Mucosa of descending colon (tissue), 3 donors: ENCODE results near the gene UBE3C. TPM values are rescaled to one million over a fixed set of nuclear protein-coding genes. Genes with fewer than 3 reads are reported as not detected.

Experiments
- ATAC-seq: fragments of 200-7000 bp; cut with Tn5 transposase; one replicate; pipeline ENCODE4 v1.9.1; 2020; ENCODE audit warnings: mild to moderate bottlenecking, moderate library complexity
- DNase-seq, 3 donors: peaks; one replicate each; pipeline ENCODE4 v3.0.0-alpha.2; 2020
- H3K36me3 ChIP-seq: fragments of 200-600 bp; one replicate; pipeline ENCODE4 v1.8.0; 2021; ENCODE audit warnings: low read depth, mild to moderate bottlenecking
- H3K4me1 ChIP-seq: fragments of 200-600 bp; one replicate; pipeline ENCODE4 v1.8.0; 2021; ENCODE audit warnings: low read depth, mild to moderate bottlenecking
- H3K4me3 ChIP-seq: fragments of 200-600 bp; one replicate; pipeline ENCODE4 v1.8.0; 2021; ENCODE audit warnings: mild to moderate bottlenecking
- H3K9me3 ChIP-seq: fragments of 200-600 bp; one replicate; pipeline ENCODE4 v1.8.0; 2021; ENCODE audit warnings: mild to moderate bottlenecking
- intact Hi-C, 2 donors: fragments of 100-400 bp; cut with DNase I in 1 of 2; cut with micrococcal nuclease in 1 of 2; formaldehyde crosslinking; loops; one replicate each; pipeline versions ENCODE4 v1.11.0 to v1.11.1; 2022; cut with DNase I, micrococcal nuclease
- total RNA-seq, 3 donors: library from RNA; stranded (reverse); fragmentation: NEBNext Ultra II Directional in 2 of 3; extraction: Animal tissue kit (Norgen Biotek cat#: 25700) in 2 of 3; gene quantifications; one replicate each; pipeline versions ENCODE4 v1.2.1 to v1.2.4, GENCODE V29; 2021 to 2023
- TF ChIP-seq, protein P1 (sequence below): fragments of 200-600 bp; IDR thresholded peaks from one replicate; pipeline ENCODE4 v1.8.0; 2022; ENCODE audit warnings: antibody characterized with exemption, mild to moderate bottlenecking
- donor health status: DM: no; HTN: no; CAD: no; lungs with moderate emphysema.
- donor health status: DM: no; HTN: no; CAD: no.
- donor health status: DM: no; HTN: yes; CAD: no.

The UBE3C gene
- total RNA-seq, 3 donors from 2014 or later = 58.1 to 68.0 (median 66.7) TPM

DNA sequence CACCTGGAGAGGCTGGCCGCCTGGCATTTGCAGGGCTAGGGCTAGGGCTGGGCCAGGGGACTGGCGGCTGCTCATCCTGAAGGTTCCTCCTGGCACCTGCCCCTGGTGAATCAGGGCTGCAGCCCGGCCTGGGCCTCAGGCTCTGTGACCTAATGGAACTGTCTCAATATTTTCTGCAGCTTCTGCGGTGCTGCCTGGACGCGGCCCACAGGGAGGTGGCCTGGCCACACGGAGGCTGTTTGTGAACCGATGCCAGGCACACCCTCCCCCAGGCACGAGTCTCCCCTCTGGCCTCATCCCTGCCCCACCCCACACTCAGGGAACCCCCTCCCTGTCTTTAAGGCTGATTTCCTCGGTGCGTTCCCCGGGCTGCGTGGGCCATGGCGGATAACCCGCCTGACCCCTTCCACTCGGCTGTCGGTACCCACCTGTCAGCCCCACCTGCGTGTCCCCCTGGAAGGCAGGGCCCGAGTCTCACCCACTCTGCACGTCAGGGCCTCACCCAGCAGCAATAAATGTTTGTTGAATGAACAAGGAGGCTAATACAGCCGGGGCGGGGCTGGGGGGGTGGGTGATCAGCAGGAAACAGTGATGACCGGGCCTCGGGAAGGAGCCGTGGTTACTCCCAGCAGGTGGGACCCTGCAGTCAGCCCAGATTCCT, 143.5 kb downstream of the UBE3C start:
- H3K4me1 ChIP-seq = peaks cover 22% of the 10 kb centered on the region
- TF ChIP-seq, protein P1, sequence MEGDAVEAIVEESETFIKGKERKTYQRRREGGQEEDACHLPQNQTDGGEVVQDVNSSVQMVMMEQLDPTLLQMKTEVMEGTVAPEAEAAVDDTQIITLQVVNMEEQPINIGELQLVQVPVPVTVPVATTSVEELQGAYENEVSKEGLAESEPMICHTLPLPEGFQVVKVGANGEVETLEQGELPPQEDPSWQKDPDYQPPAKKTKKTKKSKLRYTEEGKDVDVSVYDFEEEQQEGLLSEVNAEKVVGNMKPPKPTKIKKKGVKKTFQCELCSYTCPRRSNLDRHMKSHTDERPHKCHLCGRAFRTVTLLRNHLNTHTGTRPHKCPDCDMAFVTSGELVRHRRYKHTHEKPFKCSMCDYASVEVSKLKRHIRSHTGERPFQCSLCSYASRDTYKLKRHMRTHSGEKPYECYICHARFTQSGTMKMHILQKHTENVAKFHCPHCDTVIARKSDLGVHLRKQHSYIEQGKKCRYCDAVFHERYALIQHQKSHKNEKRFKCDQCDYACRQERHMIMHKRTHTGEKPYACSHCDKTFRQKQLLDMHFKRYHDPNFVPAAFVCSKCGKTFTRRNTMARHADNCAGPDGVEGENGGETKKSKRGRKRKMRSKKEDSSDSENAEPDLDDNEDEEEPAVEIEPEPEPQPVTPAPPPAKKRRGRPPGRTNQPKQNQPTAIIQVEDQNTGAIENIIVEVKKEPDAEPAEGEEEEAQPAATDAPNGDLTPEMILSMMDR = no peak
- ATAC-seq (peak; percentile 73), DNase-seq (peak; percentile 72 to 82 (median 76))
- H3K4me3 ChIP-seq = no peak overlapping the region
- no peaks in the 10 kb centered on the region for H3K9me3 ChIP-seq
- intact Hi-C loops = no loop called here
- H3K36me3 ChIP-seq = no peaks in the 10 kb centered on the region

DNA sequence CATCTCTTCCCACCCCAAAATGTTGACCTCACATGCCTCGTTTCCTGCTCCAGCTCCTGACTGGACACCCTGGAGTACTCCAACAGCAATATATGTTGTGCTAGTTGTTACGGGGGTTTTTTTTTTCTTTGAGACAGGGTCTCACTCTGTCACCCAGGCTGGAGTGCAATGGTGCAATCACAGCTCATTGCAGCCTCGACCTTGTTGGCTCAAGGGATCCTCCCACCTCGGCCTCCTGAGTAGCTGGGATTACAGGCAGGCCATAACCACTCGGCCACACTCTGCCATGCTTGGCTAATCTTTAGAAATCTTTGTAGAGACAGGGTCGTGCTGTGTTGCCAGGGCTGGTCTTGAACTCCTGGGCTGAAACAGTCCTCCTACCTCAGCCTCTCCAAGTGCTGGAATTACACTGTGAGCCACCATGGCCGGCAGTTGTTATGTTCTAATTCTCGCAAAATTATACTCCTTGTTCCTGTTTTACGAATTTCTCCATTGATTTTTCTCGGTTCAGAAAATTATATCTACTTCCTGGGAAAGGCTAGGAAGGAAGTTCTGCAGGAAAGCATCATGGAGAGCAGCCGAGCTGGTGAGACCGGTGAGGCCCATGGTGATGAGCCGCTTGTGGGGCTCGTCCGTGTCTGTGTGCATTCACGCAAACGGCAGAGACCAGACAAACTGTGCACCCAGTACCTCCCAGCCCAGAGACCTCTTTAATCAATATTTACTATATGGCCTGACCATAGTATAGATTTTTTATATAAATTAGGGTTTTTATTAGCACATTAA, 145.7 kb downstream of the UBE3C start:
- DNase-seq (peak in 2 of 3 donors; percentile 24), ATAC-seq (no peak)
- intact Hi-C loops = no loop called here
- H3K4me1 ChIP-seq = peaks cover 30% of the 10 kb centered on the region
- no peak overlapping the region for H3K4me3 ChIP-seq
- no peaks in the 10 kb centered on the region for H3K36me3 ChIP-seq
- TF ChIP-seq, protein P1 = no peak
- no peaks in the 10 kb centered on the region for H3K9me3 ChIP-seq

DNA sequence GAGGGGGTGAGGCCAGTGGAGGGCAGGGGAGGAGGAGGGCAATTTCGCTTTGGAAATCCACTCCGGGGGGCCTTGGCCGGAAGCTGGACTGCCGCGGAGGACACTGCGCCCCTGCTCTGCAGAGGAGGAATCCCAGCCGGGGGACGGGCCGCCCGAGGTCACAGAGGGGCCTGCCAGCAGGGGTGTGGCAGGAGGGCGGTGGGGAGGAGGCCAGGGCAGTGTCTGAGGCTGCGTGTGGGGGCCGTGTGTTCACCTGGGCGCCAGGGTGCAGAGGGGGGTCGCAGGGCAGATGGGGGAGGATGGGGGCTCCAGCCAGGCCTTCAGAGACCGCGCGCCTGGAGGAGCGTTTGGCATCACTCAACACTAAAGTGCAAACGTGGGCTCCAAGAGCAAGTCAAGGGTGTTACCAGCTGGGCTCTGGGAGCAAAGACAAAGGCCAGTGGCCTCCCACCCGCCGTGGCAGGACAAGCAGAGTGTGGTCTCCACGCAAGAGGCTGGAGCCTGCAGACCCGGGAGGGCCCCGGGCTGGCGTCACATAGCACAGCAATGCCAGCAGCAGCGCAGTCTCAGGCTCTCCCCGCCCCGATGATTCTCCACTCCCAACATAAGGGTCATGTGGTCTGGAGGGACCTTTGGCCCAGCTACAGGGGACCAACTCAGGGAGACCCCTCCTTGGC, 152.8 kb downstream of the UBE3C start:
- Histone ChIP-seq H3K9me3 (no peaks in the 10 kb centered on the region), H3K4me3 (no peak overlapping the region), H3K36me3 (no peaks in the 10 kb centered on the region), H3K4me1 (peaks cover 25% of the 10 kb centered on the region)
- TF ChIP-seq, protein P1 = no peak
- intact Hi-C loops = no loop called here
- peak in 1 of 3 donors; percentile 43 for DNase-seq
- ATAC-seq = no peak

DNA sequence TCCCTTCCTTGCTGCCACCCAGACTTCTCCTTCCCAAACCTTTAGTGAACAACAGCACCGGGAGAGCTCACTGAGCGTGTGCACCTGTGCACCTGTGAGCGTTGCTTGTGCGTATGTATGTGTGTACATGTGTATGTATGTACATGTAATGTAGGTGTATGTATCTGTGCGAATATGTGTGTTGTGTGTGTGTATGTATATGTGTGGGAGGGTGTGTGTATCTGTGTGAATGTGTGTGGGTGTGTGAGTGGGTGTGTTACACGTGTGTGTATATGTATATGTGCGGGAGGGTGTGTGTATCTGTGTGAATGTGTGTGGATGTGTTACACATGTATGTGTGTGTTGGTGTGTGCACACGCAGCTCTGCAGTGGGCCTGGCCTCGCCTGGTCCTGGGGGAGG, 153.5 kb downstream of the UBE3C start:
- no peak for ATAC-seq

DNA sequence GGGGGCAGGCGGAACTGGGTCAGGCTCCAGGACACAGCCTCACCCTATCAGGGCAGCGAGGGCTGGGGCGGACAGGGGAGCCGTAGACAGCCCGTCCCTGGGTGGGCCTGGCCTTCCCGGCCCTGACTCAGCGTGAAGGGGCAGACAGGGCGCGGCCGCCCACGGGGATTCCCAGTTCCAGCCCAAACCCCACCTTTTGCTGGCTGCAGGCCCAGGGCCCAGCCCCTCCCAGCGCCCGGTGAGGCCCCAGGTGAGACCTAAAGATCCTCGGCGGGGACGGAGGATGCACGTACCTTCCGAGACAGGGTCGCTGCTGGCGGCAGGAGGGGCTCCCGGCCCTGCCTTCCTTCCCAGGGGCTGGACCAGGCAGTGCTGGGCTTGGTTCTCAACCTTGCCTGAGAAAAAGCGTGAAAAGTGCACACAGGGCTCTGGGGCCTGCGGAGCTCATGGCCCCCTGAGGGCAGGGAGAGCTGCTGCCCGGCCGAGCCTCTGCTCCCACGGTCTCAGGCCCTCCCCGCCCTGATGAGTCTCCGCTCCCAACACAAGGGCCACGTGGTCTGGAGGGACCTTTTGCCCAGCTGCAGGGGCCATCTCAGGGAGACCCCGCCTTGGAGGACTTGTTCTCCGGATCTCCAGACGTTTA, 154.2 kb downstream of the UBE3C start:
- H3K4me1 ChIP-seq = peaks cover 25% of the 10 kb centered on the region
- ATAC-seq = peak; percentile 71
- TF ChIP-seq, protein P1 = no peak
- no peaks in the 10 kb centered on the region for H3K36me3 ChIP-seq
- H3K9me3 ChIP-seq = no peaks in the 10 kb centered on the region
- intact Hi-C loops = no loop called here
- no peak overlapping the region for H3K4me3 ChIP-seq
- DNase-seq = peak; percentile 75 to 88 (median 86)

More for the DNA sequence above, 153.5 kb downstream of the UBE3C start:
- TF ChIP-seq, protein P1 = no peak
- intact Hi-C loops = no loop called here
- Histone ChIP-seq H3K36me3 (no peaks in the 10 kb centered on the region), H3K4me1 (peaks cover 25% of the 10 kb centered on the region), H3K9me3 (no peaks in the 10 kb centered on the region), H3K4me3 (no peak overlapping the region)
- DNase-seq = no peak
